ENCODE data around the gene TBCCD1. TPM values are rescaled to one million over a fixed set of nuclear protein-coding genes. Genes with fewer than 3 reads are reported as not detected.
"Not testable (repeated sequence)": the region's sequence is repeated elsewhere in the genome, so short reads cannot be mapped to it uniquely, and the experiment has no call there.

Gene TBCCD1
- total RNA-seq, 4 donors from 2014 or later, result 9.9 to 13.2 (median 11.5) TPM

- peak; percentile 100 for DNase-seq (ENCODE audit: extremely low spot score)
- no peaks in the 10 kb centered on the region for H3K27me3 ChIP-seq
- intact Hi-C loops (cut with DNase I), result no loop called here
- H3K4me1 ChIP-seq, result peaks cover 31 to 55% (median 40%) of the 10 kb centered on the region in 4 donors
- H3K4me3 ChIP-seq, result peak within 1 kb of the TSS; percentile 69 to 97 (median 91)
- TF ChIP-seq EP300 (IDR thresholded peaks at IDR 0.05), result no peak
- TF ChIP-seq POLR2AphosphoS5 (IDR thresholded peaks at IDR 0.05), result peak; percentile 92 to 95
- TF ChIP-seq POLR2A (IDR thresholded peaks at IDR 0.05; ENCODE audit: low read depth), result peak; percentile 56
- TF ChIP-seq CTCF (IDR thresholded peaks at IDR 0.05), result peak in 1 of 3 experiments; percentile 31
- H3K27ac ChIP-seq (replicated peaks in 1 of 4), result peak within 1 kb of the TSS; percentile 90 to 98 (median 92)
- H3K36me3 ChIP-seq, result peaks cover 0 to 28% (median 21%) of the 10 kb centered on the region in 4 donors
- WGBS, result 0% methylated on average over 35 of the region's 59 CpGs
- no peaks in the 10 kb centered on the region for H3K9me3 ChIP-seq
These were observed 3.2 kb upstream of the TBCCD1 start, which contains the start of gene DNAJB11 for GRCh38 chr3:186570096-186570940. Gene DNAJB11, plus strand, starts transcription at chr3:186570720. Its CDS starts 178 bp downstream, at chr3:186570898.

GRCh38 chr3:186569779-186570095 lies 2.6 kb upstream of the TBCCD1 start:
- intact Hi-C loops (cut with DNase I), result no loop called here
- peak overlapping the region; percentile 59 to 98 (median 73) for H3K27ac ChIP-seq (replicated peaks in 1 of 4)
- H3K4me3 ChIP-seq, result peak overlapping the region; percentile 69 to 97 (median 91)
- TF ChIP-seq CTCF (IDR thresholded peaks at IDR 0.05), result no peak
- no peak for TF ChIP-seq POLR2AphosphoS5 (IDR thresholded peaks at IDR 0.05)
- no peak for TF ChIP-seq EP300 (IDR thresholded peaks at IDR 0.05)
- TF ChIP-seq POLR2A (IDR thresholded peaks at IDR 0.05; ENCODE audit: low read depth), result no peak
- no peak for DNase-seq (ENCODE audit: extremely low spot score)
- H3K27me3 ChIP-seq, result no peaks in the 10 kb centered on the region
- 13% methylated on average over 7 of the region's 7 CpGs for WGBS
- no peaks in the 10 kb centered on the region for H3K9me3 ChIP-seq
- peaks cover 31 to 60% (median 42%) of the 10 kb centered on the region in 4 donors for H3K4me1 ChIP-seq
- H3K36me3 ChIP-seq, result peaks cover 0 to 25% (median 18%) of the 10 kb centered on the region in 4 donors

- H3K36me3 ChIP-seq, result peaks cover 0 to 22% (median 16%) of the 10 kb centered on the region in 4 donors
- H3K9me3 ChIP-seq; intact Hi-C loops (cut with DNase I); H3K27me3 ChIP-seq; DNase-seq (ENCODE audit: extremely low spot score): not testable (repeated sequence)
- H3K4me1 ChIP-seq, result peaks cover 31 to 61% (median 46%) of the 10 kb centered on the region in 4 donors
- WGBS, result 83% methylated on average over 11 of the region's 11 CpGs
- H3K27ac ChIP-seq (replicated peaks in 1 of 4), result peak overlapping the region in 1 of 4 donors; percentile 98
- peak overlapping the region in 2 of 4 donors; percentile 69 to 94 for H3K4me3 ChIP-seq
These were observed 2.2 kb upstream of the TBCCD1 start for GRCh38 chr3:186569361-186569760.

GRCh38 chr3:186566772-186567071 lies 417 bp downstream of the TBCCD1 start:
- no peak for TF ChIP-seq POLR2AphosphoS5 (IDR thresholded peaks at IDR 0.05)
- TF ChIP-seq EP300 (IDR thresholded peaks at IDR 0.05), result no peak
- TF ChIP-seq CTCF (IDR thresholded peaks at IDR 0.05), result no peak
- TF ChIP-seq POLR2A (IDR thresholded peaks at IDR 0.05; ENCODE audit: low read depth), result no peak
- Histone ChIP-seq H3K27me3 (no peaks in the 10 kb centered on the region), H3K4me3 (peak overlapping the region; percentile 80 to 93 (median 86)), H3K4me1 (peaks cover 37 to 79% (median 69%) of the 10 kb centered on the region in 4 donors), H3K27ac (replicated peaks in 1 of 4) (peak overlapping the region; percentile 86 to 91 (median 87)), H3K36me3 (peaks cover 0 to 21% (median 15%) of the 10 kb centered on the region in 4 donors), H3K9me3 (no peaks in the 10 kb centered on the region)
- 0% methylated on average over 9 of the region's 14 CpGs for WGBS
- intact Hi-C loops (cut with DNase I), result no loop called here
- no peak for DNase-seq (ENCODE audit: extremely low spot score)

GRCh38 chr3:186564586-186564985 lies 2.6 kb downstream of the TBCCD1 start:
- TF ChIP-seq POLR2A (IDR thresholded peaks at IDR 0.05; ENCODE audit: low read depth) (no peak), EP300 (IDR thresholded peaks at IDR 0.05) (no peak), CTCF (IDR thresholded peaks at IDR 0.05) (no peak), POLR2AphosphoS5 (IDR thresholded peaks at IDR 0.05) (no peak)
- Histone ChIP-seq H3K27me3 (no peaks in the 10 kb centered on the region), H3K4me3 (no peak overlapping the region), H3K36me3 (peaks cover 0 to 29% (median 18%) of the 10 kb centered on the region in 4 donors), H3K27ac (replicated peaks in 1 of 4) (no peak overlapping the region), H3K4me1 (peaks cover 29 to 79% (median 63%) of the 10 kb centered on the region in 4 donors), H3K9me3 (no peaks in the 10 kb centered on the region)
- no peak for DNase-seq (ENCODE audit: extremely low spot score)
- intact Hi-C loops (cut with DNase I), result no loop called here

Measured in esophagus muscularis mucosa (tissue), 4 donors.